Lower leg skin (tissue), 3 donors: ENCODE measurements around the gene OSGIN1.

Source experiments
- POLR2A ChIP-seq, 2 donors: fragments of 450-650 bp; IDR thresholded peaks; one replicate each; pipeline ENCODE4 v1.6.1; 2016 to 2017; ENCODE audit warnings: antibody characterized with exemption in 2 of 2, mild to moderate bottlenecking in 1 of 2, moderate library complexity in 1 of 2
- TF ChIP-seq, protein P1 (sequence below), 3 donors: fragments of 450-650 bp; IDR thresholded peaks; one replicate each; pipeline ENCODE4 v1.5.1; 2016; ENCODE audit warnings: antibody characterized with exemption in 3 of 3, mild to moderate bottlenecking in 3 of 3, moderate library complexity in 2 of 3

DNA sequence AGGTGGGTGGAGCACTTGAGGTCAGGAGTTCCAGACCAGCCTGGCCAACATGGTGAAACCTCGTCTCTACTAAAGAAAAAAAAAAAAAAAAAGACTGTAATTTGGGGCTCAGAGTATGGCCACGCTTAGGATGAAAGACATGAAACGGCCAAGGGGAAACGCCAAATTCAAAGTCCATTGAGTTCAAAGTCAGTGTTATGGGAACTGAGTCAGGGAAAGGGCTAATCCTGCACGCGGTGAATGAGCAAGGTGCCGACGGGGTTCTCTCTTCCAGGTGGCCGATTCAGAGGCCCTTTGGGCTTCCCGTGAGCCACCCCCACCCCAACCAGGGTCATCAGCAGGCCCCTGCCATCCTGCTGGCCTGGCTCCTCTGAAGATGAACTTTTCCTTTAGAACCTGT lies 7.5 kb upstream of the OSGIN1 start:
- TF ChIP-seq, protein P1, sequence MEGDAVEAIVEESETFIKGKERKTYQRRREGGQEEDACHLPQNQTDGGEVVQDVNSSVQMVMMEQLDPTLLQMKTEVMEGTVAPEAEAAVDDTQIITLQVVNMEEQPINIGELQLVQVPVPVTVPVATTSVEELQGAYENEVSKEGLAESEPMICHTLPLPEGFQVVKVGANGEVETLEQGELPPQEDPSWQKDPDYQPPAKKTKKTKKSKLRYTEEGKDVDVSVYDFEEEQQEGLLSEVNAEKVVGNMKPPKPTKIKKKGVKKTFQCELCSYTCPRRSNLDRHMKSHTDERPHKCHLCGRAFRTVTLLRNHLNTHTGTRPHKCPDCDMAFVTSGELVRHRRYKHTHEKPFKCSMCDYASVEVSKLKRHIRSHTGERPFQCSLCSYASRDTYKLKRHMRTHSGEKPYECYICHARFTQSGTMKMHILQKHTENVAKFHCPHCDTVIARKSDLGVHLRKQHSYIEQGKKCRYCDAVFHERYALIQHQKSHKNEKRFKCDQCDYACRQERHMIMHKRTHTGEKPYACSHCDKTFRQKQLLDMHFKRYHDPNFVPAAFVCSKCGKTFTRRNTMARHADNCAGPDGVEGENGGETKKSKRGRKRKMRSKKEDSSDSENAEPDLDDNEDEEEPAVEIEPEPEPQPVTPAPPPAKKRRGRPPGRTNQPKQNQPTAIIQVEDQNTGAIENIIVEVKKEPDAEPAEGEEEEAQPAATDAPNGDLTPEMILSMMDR (IDR thresholded peaks at IDR 0.05), result no peak
- TF ChIP-seq POLR2A (IDR thresholded peaks at IDR 0.05), result no peak
